Measurements from ENCODE around the gene TNFRSF6B. TPM values are rescaled to one million over a fixed set of nuclear protein-coding genes. Genes with fewer than 3 reads are reported as not detected.

The TNFRSF6B gene
- polyA plus RNA-seq, 1 of the 3 experiments (the other 2 are of a cell fraction), result 9.4 TPM

GRCh38 chr20:63731410-63731809 lies 35.0 kb downstream of the TNFRSF6B start:
- ChIA-PET CTCF (no interaction called here), POLR2A (no interaction called here)
- Histone ChIP-seq H3K9me3 (no peaks in the 10 kb centered on the region), H3F3A (replicated peaks; ENCODE audit: insufficient read depth) (peaks cover 16% of the 10 kb centered on the region), H2AFZ (ENCODE audit: low read depth) (no peak overlapping the region), H3K36me3 (replicated peaks in 1 of 2; ENCODE audit: control insufficient read depth in 1 of 2, insufficient read depth in 2 of 2, low read length in 1 of 2) (peaks cover 18 to 19% of the 10 kb centered on the region in 2 experiments), H3K4me3 (ENCODE audit: low read depth in 2 of 2, low read length in 1 of 2) (no peak overlapping the region), H3K9me2 (no peaks in the 10 kb centered on the region), H3K4me2 (no peak overlapping the region), H3K9ac (no peak overlapping the region), H3K4me1 (ENCODE audit: control insufficient read depth in 1 of 2, insufficient read depth in 2 of 2, low read depth in 1 of 2, low read length in 1 of 2) (no peaks in the 10 kb centered on the region), H3K79me2 (ENCODE audit: insufficient read depth) (peaks cover 52% of the 10 kb centered on the region), H3K27me3 (ENCODE audit: insufficient read depth) (no peaks in the 10 kb centered on the region), H4K20me1 (ENCODE audit: insufficient read depth) (peaks cover 8% of the 10 kb centered on the region; the same call in 1 of the 2 replicates), H3K27ac (ENCODE audit: low read depth in 2 of 2, low read length in 1 of 2) (no peak overlapping the region)
- TF ChIP-seq YY1 (IDR thresholded peaks at IDR 0.05; ENCODE audit: low read depth) (no peak), RAD21 (IDR thresholded peaks at IDR 0.05; ENCODE audit: low read length) (no peak), TCF12 (IDR thresholded peaks at IDR 0.05) (no peak), PBX3 (IDR thresholded peaks at IDR 0.05) (no peak), FOXJ3 (CRISPR knock-in tag; IDR thresholded peaks at IDR 0.05) (no peak), RXRA (IDR thresholded peaks at IDR 0.05; ENCODE audit: borderline replicate concordance, low read depth) (no peak), USF2 (IDR thresholded peaks at IDR 0.05; ENCODE audit: borderline replicate concordance, low read depth, low read length) (no peak), FOXM1 (IDR thresholded peaks at IDR 0.05; ENCODE audit: low read depth) (no peak), SIN3A (IDR thresholded peaks at IDR 0.05; ENCODE audit: borderline replicate concordance, low read depth, low read length) (no peak), EZH2phosphoT487 (IDR thresholded peaks at IDR 0.05; ENCODE audit: borderline replicate concordance, low read depth) (no peak), ELF1 (IDR thresholded peaks at IDR 0.05) (no peak), SMC3 (IDR thresholded peaks at IDR 0.05; ENCODE audit: low read depth, low read length) (no peak), GATA2 (CRISPR knock-in tag; IDR thresholded peaks at IDR 0.05) (no peak), IRF3 (IDR thresholded peaks at IDR 0.05; ENCODE audit: low read depth, low read length) (no peak), CTCF (IDR thresholded peaks at IDR 0.05) (no peak), NFIC (IDR thresholded peaks at IDR 0.05; ENCODE audit: borderline replicate concordance) (no peak), JUND (IDR thresholded peaks at IDR 0.05) (no peak), RFX5 (IDR thresholded peaks at IDR 0.05; ENCODE audit: low read length) (no peak), MXI1 (IDR thresholded peaks at IDR 0.05; ENCODE audit: low read depth, low read length) (no peak), FOSL2 (IDR thresholded peaks at IDR 0.05; ENCODE audit: borderline replicate concordance, low read depth) (no peak)
- WGBS (ENCODE audit: low lambda C conversion rate), result 90% methylated on average over 5 of the region's 5 CpGs
- no peak for DNase-seq

All from SK-N-SH (cell line).